Measurements from ENCODE around the gene AACS. TPM values are rescaled to one million over a fixed set of nuclear protein-coding genes. Genes with fewer than 3 reads are reported as not detected.

Gene AACS
- total RNA-seq, 1 experiment from 2014 or later, result 16.0 TPM

- no peaks in the 10 kb centered on the region for H3K9me3 ChIP-seq
- no peaks in the 10 kb centered on the region for H3K36me3 ChIP-seq
- no peak for DNase-seq
- no peak overlapping the region for H3K4me3 ChIP-seq
- H3K27me3 ChIP-seq, result no peaks in the 10 kb centered on the region
These were observed 84.2 kb downstream of the AACS start for GRCh38 chr12:125149160-125150108.

GRCh38 chr12:125151284-125151683 lies 86.0 kb downstream of the AACS start:
- DNase-seq, result no peak
- no peaks in the 10 kb centered on the region for H3K9me3 ChIP-seq
- no peaks in the 10 kb centered on the region for H3K27me3 ChIP-seq
- no peaks in the 10 kb centered on the region for H3K36me3 ChIP-seq
- no peak overlapping the region for H3K4me3 ChIP-seq

- Histone ChIP-seq H3K4me3 (no peak overlapping the region), H3K9me3 (no peaks in the 10 kb centered on the region), H3K36me3 (no peaks in the 10 kb centered on the region), H3K27me3 (no peaks in the 10 kb centered on the region)
- DNase-seq, result no peak
These were observed 87.2 kb downstream of the AACS start for GRCh38 chr12:125152463-125152862.

GRCh38 chr12:125155366-125155765 lies 90.1 kb downstream of the AACS start:
- Histone ChIP-seq H3K9me3 (no peaks in the 10 kb centered on the region), H3K4me3 (no peak overlapping the region), H3K36me3 (no peaks in the 10 kb centered on the region), H3K27me3 (no peaks in the 10 kb centered on the region)
- no peak for DNase-seq

GRCh38 chr12:125157177-125157576 lies 91.9 kb downstream of the AACS start:
- no peaks in the 10 kb centered on the region for H3K9me3 ChIP-seq
- no peak overlapping the region for H3K4me3 ChIP-seq
- no peak for DNase-seq
- no peaks in the 10 kb centered on the region for H3K27me3 ChIP-seq
- H3K36me3 ChIP-seq, result no peaks in the 10 kb centered on the region

GRCh38 chr12:125159702-125160101 lies 94.5 kb downstream of the AACS start:
- H3K27me3 ChIP-seq, result no peaks in the 10 kb centered on the region
- no peaks in the 10 kb centered on the region for H3K36me3 ChIP-seq
- H3K9me3 ChIP-seq, result no peaks in the 10 kb centered on the region
- no peak overlapping the region for H3K4me3 ChIP-seq
- DNase-seq, result no peak

- Histone ChIP-seq H3K36me3 (no peaks in the 10 kb centered on the region), H3K9me3 (no peaks in the 10 kb centered on the region), H3K4me3 (no peak overlapping the region), H3K27me3 (no peaks in the 10 kb centered on the region)
- DNase-seq, result no peak
These were observed 95.2 kb downstream of the AACS start for GRCh38 chr12:125160281-125160955.

GRCh38 chr12:125161712-125162022 lies 96.4 kb downstream of the AACS start:
- no peak for DNase-seq
- no peaks in the 10 kb centered on the region for H3K36me3 ChIP-seq
- no peak overlapping the region for H3K4me3 ChIP-seq
- H3K9me3 ChIP-seq, result no peaks in the 10 kb centered on the region
- H3K27me3 ChIP-seq, result no peaks in the 10 kb centered on the region

GRCh38 chr12:125162489-125163028 lies 97.3 kb downstream of the AACS start:
- H3K36me3 ChIP-seq, result no peaks in the 10 kb centered on the region
- no peak for DNase-seq
- H3K9me3 ChIP-seq, result no peaks in the 10 kb centered on the region
- H3K4me3 ChIP-seq, result no peak overlapping the region
- H3K27me3 ChIP-seq, result no peaks in the 10 kb centered on the region

GRCh38 chr12:125163148-125163547 lies 97.9 kb downstream of the AACS start:
- Histone ChIP-seq H3K4me3 (no peak overlapping the region), H3K36me3 (no peaks in the 10 kb centered on the region), H3K27me3 (no peaks in the 10 kb centered on the region), H3K9me3 (no peaks in the 10 kb centered on the region)
- DNase-seq, result no peak

GRCh38 chr12:125164541-125164940 lies 99.3 kb downstream of the AACS start:
- Histone ChIP-seq H3K4me3 (no peak overlapping the region), H3K36me3 (no peaks in the 10 kb centered on the region), H3K27me3 (no peaks in the 10 kb centered on the region), H3K9me3 (no peaks in the 10 kb centered on the region)
- no peak for DNase-seq

- Histone ChIP-seq H3K9me3 (no peaks in the 10 kb centered on the region), H3K4me3 (no peak overlapping the region), H3K36me3 (no peaks in the 10 kb centered on the region), H3K27me3 (no peaks in the 10 kb centered on the region)
- DNase-seq, result no peak
These were observed 100.8 kb downstream of the AACS start for GRCh38 chr12:125166041-125166440.

GRCh38 chr12:125167658-125168057 lies 102.4 kb downstream of the AACS start:
- Histone ChIP-seq H3K27me3 (no peaks in the 10 kb centered on the region), H3K9me3 (no peaks in the 10 kb centered on the region), H3K36me3 (no peaks in the 10 kb centered on the region), H3K4me3 (no peak overlapping the region)
- DNase-seq, result no peak

- no peak overlapping the region for H3K4me3 ChIP-seq
- H3K9me3 ChIP-seq, result no peaks in the 10 kb centered on the region
- no peaks in the 10 kb centered on the region for H3K36me3 ChIP-seq
- no peak for DNase-seq
- no peaks in the 10 kb centered on the region for H3K27me3 ChIP-seq
These were observed 104.2 kb downstream of the AACS start for GRCh38 chr12:125169451-125169850.

GRCh38 chr12:125169870-125170269 lies 104.6 kb downstream of the AACS start:
- Histone ChIP-seq H3K27me3 (no peaks in the 10 kb centered on the region), H3K36me3 (no peaks in the 10 kb centered on the region), H3K4me3 (no peak overlapping the region), H3K9me3 (no peaks in the 10 kb centered on the region)
- DNase-seq, result no peak

GRCh38 chr12:125171267-125171666 lies 106.0 kb downstream of the AACS start:
- H3K9me3 ChIP-seq, result 0 out of 2 replicates have a peak, but pooled peaks cover 3% of the 10 kb centered on the region
- no peaks in the 10 kb centered on the region for H3K27me3 ChIP-seq
- H3K4me3 ChIP-seq, result no peak overlapping the region
- no peak for DNase-seq
- no peaks in the 10 kb centered on the region for H3K36me3 ChIP-seq

- Histone ChIP-seq H3K36me3 (no peaks in the 10 kb centered on the region), H3K9me3 (0 out of 2 replicates have a peak, but pooled peaks cover 3% of the 10 kb centered on the region), H3K4me3 (no peak overlapping the region), H3K27me3 (no peaks in the 10 kb centered on the region)
- no peak for DNase-seq
These were observed 107.1 kb downstream of the AACS start for GRCh38 chr12:125172231-125172850.
